IMR-90 (cell line): Measurements from ENCODE around the gene CALN1. TPM values are rescaled to one million over a fixed set of nuclear protein-coding genes. Genes with fewer than 3 reads are reported as not detected.

Experiments used
- ATAC-seq: fragments of 200-7000 bp; cut with Tn5 transposase; 2 replicates; pipeline ENCODE4 v1.9.1; 2020; ENCODE audit warnings: low read depth, mild to moderate bottlenecking, moderate library complexity
- BruUV-seq: library from RNA; stranded (reverse); fragments of 400-500 nt; replicated peaks from 2 replicates; lab custom pipeline; 2021; lab: Mats Ljungman, UMichigan
- CTCF ChIA-PET: fragments of 300-600 bp; formaldehyde crosslinking; extraction: SDS; loops from one replicate; lab custom pipeline; 2021; ENCODE audit warnings: antibody characterized with exemption; lab: Yijun Ruan, JAX
- POLR2A ChIA-PET: fragments of 300-600 bp; sonication (Branson Sonifier 250); formaldehyde crosslinking; loops from one replicate; lab custom pipeline; 2022; ENCODE audit warnings: antibody characterized with exemption; ENCODE audit not compliant: unreplicated experiment; lab: Charles Lee
- DNase-seq: peaks from one replicate; pipeline ENCODE4 v3.0.0; 2013
- H2AFZ ChIP-seq: replicated peaks from 2 replicates; pipeline ENCODE3; 2013; ENCODE audit warnings: low read length, mild to moderate bottlenecking; ENCODE audit not compliant: poor library complexity
- H2AK5ac ChIP-seq: 2 replicates; pipeline ENCODE4 v1.6.1; 2013; ENCODE audit warnings: low read depth, low read length, inconsistent platforms
- H2AK9ac ChIP-seq: replicated peaks from 2 replicates; pipeline ENCODE3; 2013; ENCODE audit warnings: mild to moderate bottlenecking, low read depth, low read length, moderate library complexity; ENCODE audit not compliant: poor library complexity
- H2BK120ac ChIP-seq: 2 replicates; pipeline ENCODE4 v1.6.1; 2013; ENCODE audit warnings: low read depth, low read length, inconsistent platforms
- H2BK15ac ChIP-seq: 3 replicates; pipeline ENCODE4 v1.6.1; 2013; ENCODE audit warnings: low read depth, low read length, inconsistent platforms
- H2BK20ac ChIP-seq: 2 replicates; pipeline ENCODE4 v1.6.1; 2013; ENCODE audit warnings: low read depth, mild to moderate bottlenecking, inconsistent platforms, low read length, moderate library complexity
- H2BK5ac ChIP-seq: 2 replicates; pipeline ENCODE4 v1.6.1; 2013; ENCODE audit warnings: mild to moderate bottlenecking, low read depth, low read length, inconsistent platforms; ENCODE audit not compliant: poor library complexity, severe bottlenecking
- H3K14ac ChIP-seq: replicated peaks from 2 replicates; pipeline ENCODE4 v1.6.1; 2013; ENCODE audit warnings: low read depth, low read length, inconsistent platforms
- H3K18ac ChIP-seq: 2 replicates; pipeline ENCODE4 v1.6.1; 2013; ENCODE audit warnings: low read depth, low read length, control low read depth
- H3K23ac ChIP-seq: 2 replicates; pipeline ENCODE4 v1.6.1; 2013; ENCODE audit warnings: low read depth, low read length, inconsistent platforms
- H3K27ac ChIP-seq: 2 replicates; pipeline ENCODE4 v1.5.1; 2013; ENCODE audit warnings: mild to moderate bottlenecking, control low read depth, low read length; ENCODE audit not compliant: insufficient read depth
- H3K27me3 ChIP-seq: 2 replicates; pipeline ENCODE4 v1.6.1; 2013; ENCODE audit warnings: low read length; ENCODE audit not compliant: control insufficient read depth, insufficient read depth
- H3K36me3 ChIP-seq: 2 replicates; pipeline ENCODE4 v1.6.1; 2013; ENCODE audit warnings: low read length, mixed read lengths; ENCODE audit not compliant: control insufficient read depth, insufficient read depth
- H3K4ac ChIP-seq: 2 replicates; pipeline ENCODE4 v1.6.1; 2013; ENCODE audit warnings: low read depth, low read length, inconsistent platforms
- H3K4me1 ChIP-seq: 2 replicates; pipeline ENCODE4 v1.6.1; 2013; ENCODE audit warnings: low read length, mixed read lengths; ENCODE audit not compliant: control insufficient read depth, insufficient read depth
- H3K4me2 ChIP-seq: 2 replicates; pipeline ENCODE4 v1.6.1; 2013; ENCODE audit warnings: low read depth, mild to moderate bottlenecking, control low read depth, low read length, moderate library complexity
- H3K4me3 ChIP-seq: 2 replicates; pipeline ENCODE4 v1.5.1; 2013; ENCODE audit warnings: low read depth, mild to moderate bottlenecking, control low read depth, low read length, moderate library complexity; ENCODE audit not compliant: insufficient read depth
- H3K56ac ChIP-seq: 2 replicates; pipeline ENCODE4 v1.6.1; 2013; ENCODE audit warnings: low read length, inconsistent platforms; ENCODE audit not compliant: insufficient read depth; ENCODE audit errors: extremely low read depth
- H3K79me1 ChIP-seq, 2 experiments: 2 replicates each; pipeline ENCODE4 v1.6.1; 2013; ENCODE audit warnings: low read length in 2 of 2, inconsistent platforms in 1 of 2, low read depth in 1 of 2
- H3K9ac ChIP-seq: 2 replicates; pipeline ENCODE4 v1.6.1; 2013; ENCODE audit warnings: low read depth, low read length, control low read depth
- H3K9me1 ChIP-seq: 2 replicates; pipeline ENCODE4 v1.6.1; 2013; ENCODE audit warnings: low read length, inconsistent platforms; ENCODE audit not compliant: insufficient read depth
- H3K9me3 ChIP-seq: 2 replicates; pipeline ENCODE4 v1.6.1; 2013; ENCODE audit warnings: low read length; ENCODE audit not compliant: control insufficient read depth, insufficient read depth
- H4K20me1 ChIP-seq: 2 replicates; pipeline ENCODE4 v1.6.1; 2013; ENCODE audit warnings: low read length, inconsistent platforms; ENCODE audit not compliant: insufficient read depth
- H4K5ac ChIP-seq: 2 replicates; pipeline ENCODE4 v1.6.1; 2013; ENCODE audit warnings: mild to moderate bottlenecking, low read depth, low read length, control low read depth
- H4K8ac ChIP-seq, 2 experiments: 2 replicates each; pipeline ENCODE4 v1.6.1; 2013; ENCODE audit warnings: low read depth in 2 of 2, low read length in 2 of 2, control low read depth in 1 of 2, inconsistent platforms in 1 of 2
- H4K91ac ChIP-seq: 2 replicates; pipeline ENCODE4 v1.6.1; 2013; ENCODE audit warnings: low read depth, low read length, inconsistent platforms; ENCODE audit not compliant: insufficient read depth
- BHLHE40 ChIP-seq: fragments of 150-350 bp; IDR thresholded peaks from 2 replicates; pipeline ENCODE4 v1.6.1; 2016; ENCODE audit warnings: mild to moderate bottlenecking, low read depth, low read length
- CEBPB ChIP-seq: IDR thresholded peaks from 2 replicates; pipeline ENCODE4 v1.6.1; 2012; ENCODE audit warnings: low read depth, low read length, improper control_type of control experiment
- CHD1 ChIP-seq: IDR thresholded peaks from 2 replicates; pipeline ENCODE4 v1.6.1; 2012; ENCODE audit warnings: low read depth, low read length, improper control_type of control experiment
- CTCF ChIP-seq: conservative IDR thresholded peaks from 2 replicates; pipeline ENCODE4 v1.5.1; 2012; ENCODE audit warnings: mild to moderate bottlenecking, low read depth, low read length, improper control_type of control experiment
- ELK1 ChIP-seq: fragments of 150-350 bp; IDR thresholded peaks from 2 replicates; pipeline ENCODE4 v1.6.1; 2016; ENCODE audit warnings: low read depth, mild to moderate bottlenecking, low read length, moderate library complexity, borderline replicate concordance
- MAFK ChIP-seq: IDR thresholded peaks from 2 replicates; pipeline ENCODE4 v1.6.1; 2012; ENCODE audit warnings: low read depth, low read length, improper control_type of control experiment
- MAZ ChIP-seq: IDR thresholded peaks from 2 replicates; pipeline ENCODE4 v1.6.1; 2012; ENCODE audit warnings: low read depth, mild to moderate bottlenecking, low read length, improper control_type of control experiment, moderate library complexity, borderline replicate concordance
- MXI1 ChIP-seq: IDR thresholded peaks from 2 replicates; pipeline ENCODE4 v1.6.1; 2012; ENCODE audit warnings: low read depth, mild to moderate bottlenecking, low read length, moderate library complexity, borderline replicate concordance
- NFE2L2 ChIP-seq: fragments of 150-350 bp; IDR thresholded peaks from 2 replicates; pipeline ENCODE4 v1.6.1; 2016; ENCODE audit warnings: low read depth, mild to moderate bottlenecking, low read length
- POLR2A ChIP-seq: IDR thresholded peaks from 2 replicates; pipeline ENCODE4 v1.6.1; 2012; ENCODE audit warnings: mild to moderate bottlenecking, low read depth, low read length
- RAD21 ChIP-seq: IDR thresholded peaks from 2 replicates; pipeline ENCODE4 v1.6.1; 2012; ENCODE audit warnings: low read length, improper control_type of control experiment
- RCOR1 ChIP-seq: IDR thresholded peaks from 2 replicates; pipeline ENCODE4 v1.6.1; 2012; ENCODE audit warnings: mild to moderate bottlenecking, low read length, improper control_type of control experiment; ENCODE audit not compliant: insufficient replicate concordance
- RFX5 ChIP-seq: IDR thresholded peaks from 2 replicates; pipeline ENCODE4 v1.8.0; 2012; ENCODE audit warnings: low read depth, mild to moderate bottlenecking, low read length, moderate library complexity
- USF2 ChIP-seq: fragments of 150-350 bp; IDR thresholded peaks from 2 replicates; pipeline ENCODE4 v1.6.1; 2017; ENCODE audit warnings: mild to moderate bottlenecking, antibody characterized with exemption, low read length, low read depth
- WGBS, 2 experiments: methylation state at CpG; one replicate each; pipeline versions ENCODE4 v1.1.5 to v1.1.7; 2013; ENCODE audit warnings: missing lambda C conversion rate in 2 of 2; ENCODE audit not compliant: insufficient read length in 1 of 2; ENCODE audit errors: extremely low coverage in 2 of 2; 5-methylcytosine and 5-hydroxymethylcytosine counted together
- dilution Hi-C: fragments of 300-500 bp; cut with HindIII; formaldehyde crosslinking; loops from one replicate; pipeline ENCODE4 v1.14.3; 2018; ENCODE audit warnings: low sequenced_read_pairs; ENCODE audit not compliant: unreplicated experiment
- in situ Hi-C: fragments of 300-500 bp; cut with MboI; formaldehyde crosslinking; loops from 3 replicates; pipeline ENCODE4 v1.14.3; 2019; ENCODE audit warnings: low sequenced_read_pairs, inconsistent platforms, mixed read lengths
- intact Hi-C: fragments of 100-400 bp; cut with micrococcal nuclease; formaldehyde crosslinking; loops from 2 replicates; pipeline ENCODE4 v1.10.0; 2022
- polyA plus RNA-seq, 3 experiments: library from polyadenylated mRNA; depleted of rRNA; stranded (reverse); fragments of >200 nt; gene quantifications; 2 replicates each; pipeline ENCODE4 v1.2.3, GENCODE V29; 2012; ENCODE audit warnings: low replicate concordance in 1 of 3
- total RNA-seq: library from RNA; depleted of rRNA; stranded (reverse); fragments of >200 nt; gene quantifications from 2 replicates; pipeline ENCODE4 v1.2.3, GENCODE V29; 2012

The CALN1 gene
- total and polyA plus RNA-seq, 2 of the 4 experiments (the other 2 are of a cell fraction): not detected

- Histone ChIP-seq H3K9me1 (no peaks in the 10 kb centered on the region), H3K79me1 (no peaks in the 10 kb centered on the region), H2BK20ac (no peak overlapping the region), H3K9me3 (peaks cover 22% of the 10 kb centered on the region), H3K36me3 (no peaks in the 10 kb centered on the region), H3K9ac (no peak overlapping the region), H2BK120ac (no peak overlapping the region), H3K4me2 (no peak overlapping the region), H3K4ac (no peak overlapping the region), H2AFZ (no peak overlapping the region), H3K27ac (no peak overlapping the region), H4K5ac (no peak overlapping the region), H2BK5ac (no peak overlapping the region), H2AK9ac (no peak overlapping the region), H3K14ac (no peak overlapping the region), H3K56ac (no peak overlapping the region), H4K91ac (no peak overlapping the region), H4K20me1 (no peaks in the 10 kb centered on the region), H3K4me1 (no peaks in the 10 kb centered on the region), H3K18ac (no peak overlapping the region), H2AK5ac (no peak overlapping the region), H2BK15ac (no peak overlapping the region), H3K23ac (no peak overlapping the region), H3K27me3 (no peaks in the 10 kb centered on the region), H4K8ac (no peak overlapping the region), H3K4me3 (no peak overlapping the region)
- DNase-seq: no peak
- no peak for TF ChIP-seq NFE2L2
- no peak for TF ChIP-seq MXI1
- no peak for TF ChIP-seq CEBPB
- no peak for TF ChIP-seq USF2
- no peak for TF ChIP-seq BHLHE40
- TF ChIP-seq CTCF: no peak
- TF ChIP-seq RCOR1: no peak
- TF ChIP-seq RAD21: no peak
- TF ChIP-seq POLR2A: no peak
- TF ChIP-seq MAFK: no peak
- no peak for TF ChIP-seq MAZ
- TF ChIP-seq ELK1: no peak
- no peak for TF ChIP-seq CHD1
- no peak for TF ChIP-seq RFX5
- in situ Hi-C loops (no loop called here), dilution Hi-C loops (no loop called here), intact Hi-C loops (no loop called here)
- ChIA-PET CTCF (no interaction called here), POLR2A (no interaction called here)
- BruUV-seq: no TSS peak
- 31% methylated on average over 2 of the region's 4 CpGs; no CpG with 5 or more reads in 1 of the 2 experiments for WGBS, 2 experiments
- ATAC-seq: no peak
Measured at GRCh38 chr7:72077786-72078185, 334.4 kb downstream of the CALN1 start.
